Fibroblast of skin of right quadriceps (primary cell): Measurements from ENCODE around the gene IFT81.
"Not testable (repeated sequence)": the region's sequence is repeated elsewhere in the genome, so short reads cannot be mapped to it uniquely, and the experiment has no call there.

Experiments used
- DNase-seq: peaks from one replicate; pipeline ENCODE4 v3.0.0-alpha.2; 2013

IFT81 gene

GRCh38 chr12:110211639-110212536 is 87.7 kb downstream of the IFT81 start:
- DNase-seq, result peak; percentile 96

DNA sequence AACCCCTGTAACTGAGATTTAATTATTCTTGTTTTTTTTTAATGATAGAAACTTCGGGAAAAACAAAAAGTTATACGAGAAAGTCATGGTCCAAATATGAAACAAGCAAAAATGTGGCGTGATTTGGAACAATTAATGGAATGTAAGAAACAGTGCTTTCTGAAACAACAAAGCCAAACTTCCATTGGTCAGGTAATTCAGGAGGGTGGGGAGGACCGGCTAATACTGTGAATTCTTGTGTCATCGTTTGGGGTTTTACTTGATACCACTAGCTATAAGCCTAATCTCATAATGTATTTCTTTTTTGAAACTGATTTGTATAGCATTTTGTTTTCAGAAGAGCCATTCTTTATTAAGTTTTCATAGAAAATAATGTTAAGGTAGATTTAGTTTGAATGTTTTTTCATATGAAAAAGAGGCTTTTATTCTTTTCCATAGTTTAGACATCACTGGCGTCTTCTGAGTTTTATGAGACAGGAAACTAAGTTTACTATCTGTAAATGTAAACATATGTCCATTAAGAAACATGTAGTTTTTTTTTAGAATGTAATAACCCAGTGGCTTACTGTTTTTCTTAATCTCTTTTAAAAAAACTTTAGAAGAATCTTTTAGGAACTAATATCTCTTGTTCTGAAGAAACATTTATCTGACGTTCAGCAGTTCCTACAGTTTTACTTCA is 94.0 kb downstream of the IFT81 start:
- DNase-seq, result no peak

DNA sequence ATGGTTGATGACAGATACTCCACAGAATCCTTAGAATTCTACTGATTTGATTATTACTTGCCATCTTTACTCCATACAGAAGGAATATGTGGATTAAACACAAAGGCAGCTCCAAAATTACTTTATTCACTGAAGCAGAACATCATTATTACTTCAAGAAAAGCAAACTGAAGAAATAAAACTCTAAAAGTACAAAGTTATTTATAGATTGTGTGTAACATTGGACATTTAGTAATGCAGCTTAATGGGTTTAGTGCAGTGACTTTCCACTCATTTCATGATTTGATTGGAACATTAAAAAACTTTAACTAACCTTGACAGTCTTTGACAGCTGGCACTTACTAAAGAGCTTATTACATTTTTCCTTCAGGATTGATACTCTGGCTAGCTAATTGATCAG is 97.9 kb downstream of the IFT81 start:
- DNase-seq, result no peak

GRCh38 chr12:110222433-110222832 is 98.3 kb downstream of the IFT81 start:
- DNase-seq, result no peak

DNA sequence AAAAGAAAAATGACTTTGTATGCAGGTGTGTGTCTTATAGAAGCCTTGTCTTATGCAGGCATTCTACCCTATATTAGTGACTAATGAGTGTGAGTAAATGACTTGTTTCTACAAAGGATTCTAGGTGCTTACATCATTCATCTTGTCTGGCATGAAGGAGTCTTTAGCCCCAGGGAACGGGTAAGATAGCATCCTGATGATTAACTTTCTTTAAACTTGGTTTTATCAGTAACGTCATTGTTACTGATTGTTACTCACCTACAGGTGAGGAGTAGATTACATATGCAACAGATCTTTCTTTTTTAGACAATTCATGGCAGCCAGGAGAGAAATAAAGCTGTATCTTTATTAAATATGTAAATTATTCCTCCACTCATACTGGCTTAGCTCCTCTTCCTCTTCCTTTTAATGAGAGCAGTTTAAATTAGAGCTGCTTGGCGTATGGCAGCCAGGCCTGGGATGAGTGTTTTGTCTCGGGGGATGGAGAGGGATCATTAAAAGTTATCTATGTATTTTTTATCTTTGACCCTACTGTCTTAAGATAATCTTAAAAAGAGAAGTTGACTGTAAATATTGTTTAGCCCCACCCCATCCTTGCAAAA is 99.7 kb downstream of the IFT81 start:
- DNase-seq, result peak; percentile 42

DNA sequence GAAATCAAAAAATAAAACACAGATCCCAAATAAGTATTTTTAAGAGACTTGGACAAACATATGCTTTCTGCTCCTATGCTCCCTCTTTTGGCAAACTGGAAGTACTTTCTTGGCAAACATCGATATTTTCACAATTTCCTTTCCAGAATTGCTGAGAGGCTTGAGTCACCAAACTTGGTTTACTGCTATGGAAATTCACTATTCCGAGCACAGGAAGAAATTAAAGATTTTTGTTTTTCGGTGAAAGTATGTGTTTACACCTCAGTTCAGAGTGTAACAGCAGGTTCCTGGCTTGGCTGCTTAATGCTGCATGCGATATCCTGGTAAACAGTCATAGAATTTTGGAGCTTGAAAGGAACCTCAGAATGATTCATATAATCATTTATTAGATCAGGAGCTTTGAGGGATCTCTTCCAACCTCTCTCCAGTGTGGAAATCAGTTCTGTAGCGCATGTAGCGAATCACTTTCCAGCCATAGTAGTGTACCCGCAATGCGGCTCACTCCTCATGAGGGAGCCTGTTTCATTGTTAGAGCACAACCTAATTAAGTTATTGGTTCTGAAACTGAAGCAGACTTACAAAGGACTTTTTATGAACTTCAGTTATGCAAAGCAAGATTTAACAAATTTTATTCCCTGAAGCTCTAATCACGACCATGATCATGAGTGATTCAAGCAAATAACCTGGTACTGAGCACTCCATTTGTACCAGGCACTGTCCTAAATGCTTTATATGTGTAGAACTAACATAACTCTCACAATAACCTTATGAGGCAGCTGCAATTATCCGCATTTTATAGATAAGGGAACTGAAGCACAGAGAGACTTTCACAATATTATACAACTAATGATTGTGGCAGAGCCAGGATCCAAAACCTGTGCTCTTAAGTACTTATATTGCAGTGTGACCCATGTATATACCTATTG is 100.5 kb downstream of the IFT81 start:
- DNase-seq, result peak; percentile 88

DNA sequence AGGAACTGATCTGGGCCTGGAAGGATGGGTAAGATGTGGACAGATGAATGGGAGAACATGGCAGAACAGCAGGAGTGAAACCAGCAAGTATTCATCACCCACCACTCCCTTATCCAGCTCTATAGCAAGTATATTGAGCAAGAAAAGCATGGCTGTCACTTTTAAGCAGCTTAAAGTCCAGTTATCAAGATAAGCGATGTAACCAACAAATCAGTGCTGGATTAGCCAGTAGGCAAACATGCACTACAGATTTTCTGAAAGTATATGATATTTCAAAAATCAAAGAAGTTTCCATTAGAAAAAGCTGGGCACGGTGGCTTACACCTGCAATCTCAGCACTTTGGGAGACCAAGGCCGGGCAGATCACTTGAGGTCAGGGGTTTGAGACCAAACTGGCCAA is 103.0 kb downstream of the IFT81 start:
- DNase-seq, result no peak

GRCh38 chr12:110228348-110228747 is 104.2 kb downstream of the IFT81 start:
- DNase-seq, result not testable (repeated sequence)

GRCh38 chr12:110228756-110229155 is 104.6 kb downstream of the IFT81 start:
- DNase-seq, result no peak

GRCh38 chr12:110229409-110229808 is 105.3 kb downstream of the IFT81 start:
- no peak for DNase-seq

DNA sequence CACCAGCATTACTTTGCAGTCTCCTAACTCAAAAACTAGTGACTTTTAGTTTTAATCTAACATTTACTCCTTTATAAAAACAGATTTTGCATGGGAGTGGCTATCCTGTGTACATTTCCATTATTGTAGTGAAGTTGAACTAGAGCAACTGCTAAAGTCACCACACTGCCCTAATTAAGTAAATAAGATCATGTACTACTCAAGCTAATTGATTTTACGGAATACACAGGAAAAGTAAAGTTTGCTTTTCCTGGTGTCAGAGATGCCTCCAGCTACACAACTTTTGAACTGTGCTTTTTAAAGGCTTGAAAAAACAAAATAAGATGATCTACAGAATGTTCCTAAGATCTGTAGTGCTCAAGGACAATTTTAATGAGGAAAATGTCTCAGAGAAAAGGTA is 106.5 kb downstream of the IFT81 start:
- DNase-seq, result no peak

- DNase-seq, result no peak
These were observed 109.2 kb downstream of the IFT81 start for GRCh38 chr12:110233212-110233903.

GRCh38 chr12:110234331-110234751 is 110.2 kb downstream of the IFT81 start:
- no peak for DNase-seq

DNA sequence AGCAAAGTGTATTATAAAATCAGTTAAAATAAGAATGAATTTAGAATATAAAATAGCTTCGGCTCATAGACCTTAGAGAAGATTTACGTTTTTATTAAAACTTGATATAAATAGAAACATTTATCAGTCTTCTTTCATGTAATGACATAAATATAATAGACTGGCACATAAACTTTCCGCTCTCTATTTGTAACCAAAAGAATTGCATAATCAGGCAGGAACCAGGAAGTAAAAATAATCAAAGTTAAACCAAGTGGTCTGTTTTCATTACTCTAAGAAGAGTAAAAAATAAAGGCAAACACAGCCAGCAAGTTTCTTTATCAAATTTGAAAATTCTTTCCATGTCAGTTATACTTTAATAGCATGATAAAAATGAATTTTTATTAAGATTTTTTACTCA is 110.6 kb downstream of the IFT81 start:
- no peak for DNase-seq

DNA sequence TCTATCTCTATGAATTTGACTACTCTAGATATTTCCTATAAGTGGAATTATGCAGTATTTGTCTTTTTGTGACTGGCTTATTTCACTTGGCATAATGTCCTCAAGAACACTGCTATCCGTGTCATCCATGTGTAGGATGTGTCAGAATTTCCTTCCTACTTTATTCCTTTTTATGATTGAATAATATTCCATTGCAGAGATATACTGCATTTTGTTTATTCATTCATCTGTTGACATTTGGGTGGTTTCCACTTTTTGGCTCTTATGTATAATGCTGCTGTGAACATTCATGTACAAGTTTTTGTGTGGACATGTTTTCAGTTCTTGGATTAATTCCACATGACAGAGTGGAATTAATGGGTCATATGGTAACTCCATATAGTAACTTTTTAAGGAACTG is 111.2 kb downstream of the IFT81 start:
- DNase-seq, result no peak

DNA sequence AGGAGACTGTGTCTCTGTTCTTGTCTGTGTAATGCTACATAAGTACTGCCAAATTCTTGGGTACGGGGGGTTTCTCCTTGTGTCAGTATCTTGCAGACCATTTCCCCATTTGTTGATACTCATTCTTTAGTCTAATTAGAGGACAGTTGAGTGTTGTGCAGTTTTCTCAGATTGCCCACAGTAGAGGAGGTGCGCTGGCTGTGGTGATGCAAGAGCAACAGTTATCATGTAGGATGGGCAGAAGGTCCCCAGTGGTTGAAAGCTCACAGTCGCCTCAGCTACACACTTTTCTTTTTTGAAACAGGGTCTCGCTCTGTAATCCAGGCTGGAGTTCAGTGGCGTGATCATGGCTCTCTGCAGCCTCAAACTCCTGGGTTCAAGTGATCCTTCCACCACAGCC is 119.1 kb downstream of the IFT81 start:
- no peak for DNase-seq

- no peak for DNase-seq
These were observed 120.2 kb downstream of the IFT81 start for GRCh38 chr12:110244372-110244771.

- DNase-seq, result no peak
These were observed 120.7 kb downstream of the IFT81 start for GRCh38 chr12:110244829-110245228.

GRCh38 chr12:110245369-110245772 is 121.2 kb downstream of the IFT81 start:
- DNase-seq, result no peak

DNA sequence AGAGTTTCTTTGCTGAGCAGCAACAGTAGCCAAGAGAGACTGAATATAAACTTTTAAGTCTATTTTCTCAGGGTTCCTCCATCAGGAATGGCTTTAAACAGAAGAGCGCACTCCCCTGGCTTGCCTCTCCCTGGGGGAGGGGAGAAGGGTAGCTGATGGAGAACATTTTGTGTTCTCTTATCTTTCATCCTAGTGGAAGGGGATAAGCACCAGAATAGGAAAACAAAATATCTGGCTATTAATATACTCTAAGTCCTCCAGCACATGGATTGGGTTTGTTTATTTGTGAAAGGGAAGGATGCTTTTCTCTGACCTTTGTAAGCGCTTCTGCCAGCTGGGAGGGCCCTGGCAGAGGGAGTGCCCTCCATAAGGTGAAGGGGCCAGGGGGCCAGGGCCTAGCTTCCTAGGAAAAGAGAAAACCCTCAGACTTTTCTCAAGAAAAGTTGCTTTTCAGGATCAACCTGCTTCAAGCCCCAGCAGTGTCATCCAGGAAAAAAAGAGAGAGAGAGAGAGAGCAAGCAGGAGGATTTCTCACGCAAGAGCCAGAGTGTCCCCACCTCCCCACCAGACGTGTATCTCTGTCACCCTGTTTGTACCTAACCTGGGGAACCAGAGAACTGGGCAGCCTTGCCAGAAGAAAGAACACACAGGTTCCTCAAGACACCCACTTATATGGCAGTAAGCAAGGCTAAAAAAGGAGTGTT is 122.6 kb downstream of the IFT81 start:
- no peak for DNase-seq

DNA sequence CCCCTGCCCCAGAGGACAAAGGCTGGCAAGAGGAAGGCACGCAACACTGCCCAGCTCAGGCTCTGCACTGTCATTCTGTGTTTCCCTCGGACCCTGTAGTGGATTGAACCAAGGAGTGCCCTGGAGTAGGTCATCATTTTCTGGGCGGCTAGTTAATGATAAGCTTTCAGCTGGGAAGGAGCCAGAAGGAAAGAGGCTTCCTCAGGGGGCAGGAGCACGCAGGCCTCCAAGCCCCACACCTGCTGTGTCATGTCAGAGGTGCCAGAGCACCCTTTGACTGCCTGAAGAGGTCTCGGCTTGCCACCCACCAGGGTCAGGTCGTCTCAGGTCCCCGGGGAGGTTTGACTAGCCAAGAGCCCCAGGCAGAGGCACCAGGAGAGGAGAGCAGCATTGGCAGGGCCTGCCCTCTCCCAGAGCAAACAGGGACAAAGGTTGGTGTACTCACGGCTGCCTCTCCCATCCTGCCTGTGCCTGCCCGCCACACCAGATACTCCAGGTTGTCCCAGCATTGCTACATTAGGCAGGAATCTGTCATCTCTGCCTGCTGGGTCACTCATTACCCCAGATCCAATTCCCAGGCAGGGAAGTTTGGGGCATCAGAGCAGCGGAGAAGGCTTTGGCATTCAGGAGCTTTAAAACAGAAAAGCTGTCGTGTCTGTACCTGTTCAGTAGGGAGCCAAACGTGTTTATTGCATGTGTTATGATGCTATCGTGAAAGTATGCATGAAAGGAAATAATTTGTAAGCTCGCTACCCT is 123.4 kb downstream of the IFT81 start:
- DNase-seq, result no peak
